Breast epithelium (tissue), 4 donors: ENCODE data around the gene DELE1. TPM values are rescaled to one million over a fixed set of nuclear protein-coding genes. Genes with fewer than 3 reads are reported as not detected.
"Not testable (repeated sequence)": the region's sequence is repeated elsewhere in the genome, so short reads cannot be mapped to it uniquely, and the experiment has no call there.

Experiments
- DNase-seq, 2 donors: peaks; one replicate each; pipeline ENCODE4 v3.0.0-alpha.2; 2019; ENCODE audit warnings: low spot score in 2 of 2
- H3K27ac ChIP-seq, 2 donors: fragments of 200-600 bp; sonication (generic) in 1 of 2; one replicate each; pipeline ENCODE4 v1.5.1; 2016 to 2019; ENCODE audit warnings: mild to moderate bottlenecking in 1 of 2
- H3K27me3 ChIP-seq, 2 donors: fragments of 200-600 bp; sonication (generic) in 1 of 2; one replicate each; pipeline versions ENCODE4 v1.5.1 to v1.6.0; 2017 to 2019; ENCODE audit warnings: control low read depth in 1 of 2, mild to moderate bottlenecking in 1 of 2
- H3K36me3 ChIP-seq: fragments of 200-600 bp; one replicate; pipeline ENCODE4 v1.5.1; 2019
- H3K4me1 ChIP-seq, 2 donors: fragments of 200-600 bp; sonication (generic); one replicate each; pipeline ENCODE4 v1.5.1; 2016 to 2019; ENCODE audit warnings: control low read depth in 1 of 2
- H3K4me3 ChIP-seq, 3 donors: fragments of 200-600 bp; sonication (generic); 1 replicate in 2 of 3; 2 replicates in 1 of 3; pipeline ENCODE4 v1.5.1; 2016 to 2019; ENCODE audit warnings: mild to moderate bottlenecking in 3 of 3, moderate library complexity in 2 of 3
- H3K9me3 ChIP-seq, 2 donors: fragments of 200-600 bp; sonication (generic) in 1 of 2; one replicate each; pipeline ENCODE4 v1.5.1; 2016 to 2019; ENCODE audit warnings: control low read depth in 1 of 2
- POLR2A ChIP-seq: fragments of 450-650 bp; IDR thresholded peaks from one replicate; pipeline ENCODE4 v1.6.1; 2016; ENCODE audit warnings: antibody characterized with exemption, mild to moderate bottlenecking, moderate library complexity
- POLR2AphosphoS5 ChIP-seq, 3 donors: sonication (generic); formaldehyde crosslinking; IDR thresholded peaks; one replicate each; pipeline ENCODE4 v1.6.1; 2017; ENCODE audit warnings: antibody characterized with exemption in 3 of 3
- intact Hi-C: fragments of 100-400 bp; cut with DNase I; formaldehyde crosslinking; loops from one replicate; pipeline ENCODE4 v1.15.1; 2023; ENCODE audit warnings: low total_unique reads
- total RNA-seq, 3 donors: library from RNA; depleted of rRNA; stranded (reverse); fragments of >200 nt; gene quantifications; one replicate each; pipeline ENCODE4 v1.1.0, GENCODE V29; 2016
- TF ChIP-seq, protein P1 (sequence below), 3 donors: fragments of 450-650 bp; IDR thresholded peaks; one replicate each; pipeline ENCODE4 v1.5.1; 2016 to 2017; ENCODE audit warnings: antibody characterized with exemption in 3 of 3, mild to moderate bottlenecking in 3 of 3, moderate library complexity in 3 of 3

Gene DELE1
- total RNA-seq, 3 donors from 2014 or later = 74.6 to 95.1 (median 76.7) TPM

DNA sequence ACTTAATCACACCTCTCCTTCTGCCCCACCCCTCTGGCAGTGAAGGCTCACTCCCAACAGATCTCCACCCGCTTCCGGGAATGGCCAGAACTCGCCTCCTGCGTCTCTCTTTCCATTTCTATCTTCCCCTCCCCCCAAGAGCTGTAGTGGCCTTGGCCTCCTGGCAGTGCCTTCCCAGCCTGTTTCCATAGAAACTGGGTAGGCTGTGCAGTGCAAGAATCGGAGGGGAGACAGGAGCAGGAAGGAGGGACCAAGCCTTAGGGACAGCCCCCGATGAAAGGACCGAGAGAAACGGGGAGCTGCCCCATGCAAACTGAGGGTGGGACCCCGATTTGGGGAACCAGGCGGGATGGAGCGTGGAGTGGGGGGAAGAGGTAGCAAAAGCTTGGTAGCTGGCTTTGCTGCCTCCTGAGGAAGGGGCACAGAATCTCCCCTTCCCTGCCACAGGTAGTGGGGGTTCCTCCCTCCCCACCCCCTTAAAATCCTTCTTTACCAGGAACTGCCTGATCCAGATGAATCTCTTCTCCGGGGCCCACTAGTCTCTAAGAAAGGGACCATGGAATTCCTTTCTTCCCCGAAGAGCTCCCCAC lies 41.0 kb upstream of the DELE1 start:
- H3K27ac ChIP-seq = no peak overlapping the region
- intact Hi-C loops = no loop called here
- no peaks in the 10 kb centered on the region for H3K9me3 ChIP-seq
- TF ChIP-seq POLR2AphosphoS5 (IDR thresholded peaks at IDR 0.05) (no peak), POLR2A (no peak)
- TF ChIP-seq, protein P1, sequence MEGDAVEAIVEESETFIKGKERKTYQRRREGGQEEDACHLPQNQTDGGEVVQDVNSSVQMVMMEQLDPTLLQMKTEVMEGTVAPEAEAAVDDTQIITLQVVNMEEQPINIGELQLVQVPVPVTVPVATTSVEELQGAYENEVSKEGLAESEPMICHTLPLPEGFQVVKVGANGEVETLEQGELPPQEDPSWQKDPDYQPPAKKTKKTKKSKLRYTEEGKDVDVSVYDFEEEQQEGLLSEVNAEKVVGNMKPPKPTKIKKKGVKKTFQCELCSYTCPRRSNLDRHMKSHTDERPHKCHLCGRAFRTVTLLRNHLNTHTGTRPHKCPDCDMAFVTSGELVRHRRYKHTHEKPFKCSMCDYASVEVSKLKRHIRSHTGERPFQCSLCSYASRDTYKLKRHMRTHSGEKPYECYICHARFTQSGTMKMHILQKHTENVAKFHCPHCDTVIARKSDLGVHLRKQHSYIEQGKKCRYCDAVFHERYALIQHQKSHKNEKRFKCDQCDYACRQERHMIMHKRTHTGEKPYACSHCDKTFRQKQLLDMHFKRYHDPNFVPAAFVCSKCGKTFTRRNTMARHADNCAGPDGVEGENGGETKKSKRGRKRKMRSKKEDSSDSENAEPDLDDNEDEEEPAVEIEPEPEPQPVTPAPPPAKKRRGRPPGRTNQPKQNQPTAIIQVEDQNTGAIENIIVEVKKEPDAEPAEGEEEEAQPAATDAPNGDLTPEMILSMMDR (IDR thresholded peaks at IDR 0.05) = no peak
- H3K4me3 ChIP-seq = no peak overlapping the region
- H3K4me1 ChIP-seq = peaks cover 0 to 11% of the 10 kb centered on the region in 2 donors
- H3K27me3 ChIP-seq = peaks cover 3 to 18% of the 10 kb centered on the region in 2 donors
- no peaks in the 10 kb centered on the region for H3K36me3 ChIP-seq
- DNase-seq = no peak

- H3K27me3 ChIP-seq = peaks cover 3 to 18% of the 10 kb centered on the region in 2 donors
- DNase-seq = no peak
- no peak overlapping the region for H3K27ac ChIP-seq
- H3K36me3 ChIP-seq = no peaks in the 10 kb centered on the region
- TF ChIP-seq POLR2AphosphoS5 (IDR thresholded peaks at IDR 0.05) (no peak), POLR2A (no peak)
- TF ChIP-seq, protein P1 (IDR thresholded peaks at IDR 0.05) = no peak
- intact Hi-C loops = no loop called here
- H3K9me3 ChIP-seq = no peaks in the 10 kb centered on the region
- peaks cover 0 to 11% of the 10 kb centered on the region in 2 donors for H3K4me1 ChIP-seq
- no peak overlapping the region for H3K4me3 ChIP-seq
Measured at GRCh38 chr5:141883184-141883891, 40.3 kb upstream of the DELE1 start.

GRCh38 chr5:141883892-141884318 lies 39.8 kb upstream of the DELE1 start:
- no peaks in the 10 kb centered on the region for H3K36me3 ChIP-seq
- intact Hi-C loops = no loop called here
- H3K27me3 ChIP-seq = peaks cover 3 to 18% of the 10 kb centered on the region in 2 donors
- DNase-seq = no peak
- no peak overlapping the region for H3K27ac ChIP-seq
- TF ChIP-seq POLR2A (no peak), POLR2AphosphoS5 (IDR thresholded peaks at IDR 0.05) (no peak)
- TF ChIP-seq, protein P1 (IDR thresholded peaks at IDR 0.05) = no peak
- no peak overlapping the region for H3K4me3 ChIP-seq
- H3K4me1 ChIP-seq = peaks cover 0 to 9% of the 10 kb centered on the region in 2 donors
- no peaks in the 10 kb centered on the region for H3K9me3 ChIP-seq

DNA sequence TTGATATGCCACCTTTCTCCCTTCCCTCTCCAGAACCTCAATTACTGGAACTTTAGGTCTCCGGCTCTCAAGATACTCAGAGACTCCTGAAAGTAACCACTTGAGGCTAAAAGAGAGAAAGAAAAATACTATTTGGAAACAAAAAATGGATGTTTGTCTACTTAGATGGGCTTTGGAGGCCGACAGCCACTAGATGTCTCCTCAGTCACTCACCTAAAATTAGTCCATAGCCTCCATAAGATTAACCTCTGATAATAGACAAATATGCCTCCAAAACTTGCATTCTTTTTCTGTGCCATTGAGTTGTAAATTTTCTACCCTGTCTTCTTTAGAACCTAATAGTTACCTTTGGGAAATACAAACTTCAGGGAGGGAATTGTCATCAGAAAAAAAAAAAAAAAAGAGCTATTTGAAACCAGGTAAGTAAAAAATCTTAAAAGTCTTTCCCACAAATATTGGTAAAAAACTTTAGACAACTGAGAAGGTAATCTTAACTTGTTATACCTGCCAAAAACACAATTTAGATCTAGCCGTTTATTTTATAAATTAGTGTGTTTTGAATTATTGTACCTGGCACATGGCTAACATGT lies 34.3 kb upstream of the DELE1 start:
- TF ChIP-seq POLR2AphosphoS5 (IDR thresholded peaks at IDR 0.05) = no peak
- TF ChIP-seq, protein P1 (IDR thresholded peaks at IDR 0.05) = no peak
- no peak for TF ChIP-seq POLR2A
- DNase-seq = no peak
- no peak overlapping the region for H3K27ac ChIP-seq
- intact Hi-C loops = no loop called here
- no peaks in the 10 kb centered on the region for H3K4me1 ChIP-seq
- H3K27me3 ChIP-seq = no peaks in the 10 kb centered on the region
- no peaks in the 10 kb centered on the region for H3K9me3 ChIP-seq
- no peak overlapping the region for H3K4me3 ChIP-seq
- no peaks in the 10 kb centered on the region for H3K36me3 ChIP-seq

- H3K9me3 ChIP-seq, DNase-seq, intact Hi-C loops, H3K4me3 ChIP-seq, H3K36me3 ChIP-seq, H3K4me1 ChIP-seq, H3K27me3 ChIP-seq, H3K27ac ChIP-seq: not testable (repeated sequence)
Measured at GRCh38 chr5:141890429-141890828, 33.2 kb upstream of the DELE1 start.
